H1 (cell line): ENCODE measurements around the gene TMEM253. TPM values are rescaled to one million over a fixed set of nuclear protein-coding genes. Genes with fewer than 3 reads are reported as not detected.

Experiments used
- CTCF ChIA-PET: fragments of 300-600 bp; sonication (Branson Sonifier 250); formaldehyde crosslinking; loops from one replicate; lab custom pipeline; 2021; ENCODE audit not compliant: partially characterized antibody; lab: Charles Lee
- POLR2A ChIA-PET: fragments of 300-600 bp; sonication (Branson Sonifier 250); formaldehyde crosslinking; loops from one replicate; lab custom pipeline; 2021; ENCODE audit warnings: inconsistent platforms; ENCODE audit not compliant: partially characterized antibody; lab: Charles Lee
- DNase-seq, 2 experiments: peaks; one replicate each; pipeline versions ENCODE4 v3.0.0 to v3.0.0-alpha.2; 2010 to 2022; ENCODE audit warnings: low spot score in 2 of 2, low read depth in 1 of 2, mixed read lengths in 1 of 2
- FAIRE-seq: peaks from 2 replicates; lab custom pipeline; 2011; peaks lifted over from hg19 to GRCh38; lab: Jason Lieb, UNC
- H2AFZ ChIP-seq: 2 replicates; pipeline ENCODE4 v1.8.1; 2012; ENCODE audit warnings: low read length, inconsistent platforms
- H2AK5ac ChIP-seq: 2 replicates; pipeline ENCODE4 v1.6.1; 2013; ENCODE audit warnings: low read depth, low read length
- H2BK120ac ChIP-seq: replicated peaks from 2 replicates; pipeline ENCODE3; 2013; ENCODE audit warnings: low read depth, low read length, inconsistent platforms
- H2BK12ac ChIP-seq: 2 replicates; pipeline ENCODE4 v1.6.1; 2013; ENCODE audit warnings: low read depth, low read length
- H2BK15ac ChIP-seq: 2 replicates; pipeline ENCODE4 v1.6.1; 2013; ENCODE audit warnings: low read length
- H2BK20ac ChIP-seq: 2 replicates; pipeline ENCODE4 v1.6.1; 2013; ENCODE audit warnings: low read length
- H2BK5ac ChIP-seq: 2 replicates; pipeline ENCODE4 v1.6.1; 2013; ENCODE audit warnings: low read depth, low read length
- H3K14ac ChIP-seq: 2 replicates; pipeline ENCODE4 v1.6.1; 2013; ENCODE audit warnings: inconsistent platforms; ENCODE audit not compliant: insufficient read length
- H3K18ac ChIP-seq: 2 replicates; pipeline ENCODE4 v1.6.1; 2013; ENCODE audit warnings: low read length; ENCODE audit errors: extremely low read depth
- H3K23ac ChIP-seq: 2 replicates; pipeline ENCODE4 v1.6.1; 2013; ENCODE audit warnings: inconsistent platforms; ENCODE audit not compliant: insufficient read length
- H3K23me2 ChIP-seq: 2 replicates; pipeline ENCODE4 v1.6.1; 2013; ENCODE audit warnings: low read depth, low read length
- H3K27ac ChIP-seq: 2 replicates; pipeline ENCODE4 v1.6.1; 2011; ENCODE audit warnings: low read depth, low read length, inconsistent platforms
- H3K27me3 ChIP-seq, 4 experiments: replicated peaks in 1 of 4; 1 replicate in 1 of 4; 2 replicates in 3 of 4; pipeline versions ENCODE4 v1.6.1 to v1.8.1; 2011 to 2013; ENCODE audit warnings: low read length in 3 of 4, mild to moderate bottlenecking in 3 of 4, inconsistent platforms in 2 of 4, mixed read lengths in 2 of 4, moderate library complexity in 1 of 4; ENCODE audit not compliant: control insufficient read depth in 3 of 4, insufficient read depth in 3 of 4; ENCODE audit errors: extremely low read depth in 1 of 4
- H3K36me3 ChIP-seq, 4 experiments: 2 replicates each; pipeline versions ENCODE4 v1.6.1 to v1.8.1; 2011 to 2013; ENCODE audit warnings: mild to moderate bottlenecking in 4 of 4, low read length in 3 of 4, moderate library complexity in 2 of 4, control low read depth in 1 of 4, inconsistent platforms in 1 of 4; ENCODE audit not compliant: insufficient read depth in 4 of 4, control insufficient read depth in 2 of 4
- H3K4ac ChIP-seq: replicated peaks from 2 replicates; pipeline ENCODE3; 2013; ENCODE audit warnings: low read length, low read depth, mixed read lengths, inconsistent platforms; ENCODE audit not compliant: insufficient read length
- H3K4me1 ChIP-seq, 4 experiments: replicated peaks in 1 of 4; 1 replicate in 1 of 4; 2 replicates in 3 of 4; pipeline versions ENCODE4 v1.6.1 to v1.8.1; 2011 to 2013; ENCODE audit warnings: low read length in 3 of 4, inconsistent platforms in 2 of 4, mixed read lengths in 1 of 4; ENCODE audit not compliant: insufficient read depth in 4 of 4, control insufficient read depth in 3 of 4
- H3K4me2 ChIP-seq, 2 experiments: 2 replicates each; pipeline versions ENCODE4 v1.6.1 to v1.8.1; 2011 to 2013; ENCODE audit warnings: low read depth in 2 of 2, low read length in 2 of 2, control low read depth in 1 of 2, inconsistent platforms in 1 of 2, mild to moderate bottlenecking in 1 of 2; ENCODE audit not compliant: insufficient read depth in 1 of 2
- H3K4me3 ChIP-seq, 4 experiments: fragments of 200-600, 300-600 bp in 1 of 4; sonication (generic), shearing (Covaris generic), sonication (Bioruptor Twin) in 1 of 4; 2 replicates each; pipeline versions ENCODE4 v1.5.1 to v1.8.1; 2011 to 2016; ENCODE audit warnings: low read length in 4 of 4, low read depth in 3 of 4, control low read depth in 2 of 4, inconsistent platforms in 2 of 4, mild to moderate bottlenecking in 2 of 4, mixed read lengths in 1 of 4, moderate library complexity in 1 of 4; ENCODE audit not compliant: insufficient read depth in 2 of 4; ENCODE audit errors: extremely low read depth in 1 of 4
- H3K56ac ChIP-seq: replicated peaks from 2 replicates; pipeline ENCODE3; 2013; ENCODE audit warnings: low read depth, mild to moderate bottlenecking, mixed read lengths, low read length, inconsistent platforms; ENCODE audit not compliant: insufficient read length
- H3K79me1 ChIP-seq: 2 replicates; pipeline ENCODE4 v1.6.1; 2013; ENCODE audit warnings: low read depth, low read length, control low read depth
- H3K79me2 ChIP-seq, 2 experiments: 2 replicates each; pipeline versions ENCODE4 v1.6.1 to v1.8.1; 2012 to 2013; ENCODE audit warnings: low read length in 2 of 2, mild to moderate bottlenecking in 2 of 2, inconsistent platforms in 1 of 2; ENCODE audit not compliant: insufficient read depth in 2 of 2, control insufficient read depth in 1 of 2
- H3K9ac ChIP-seq, 4 experiments: replicated peaks in 1 of 4; 1 replicate in 1 of 4; 2 replicates in 3 of 4; pipeline versions ENCODE4 v1.6.1 to v1.8.1; 2011 to 2013; ENCODE audit warnings: low read depth in 3 of 4, low read length in 3 of 4, control low read depth in 2 of 4, mild to moderate bottlenecking in 2 of 4, moderate library complexity in 2 of 4, inconsistent platforms in 1 of 4; ENCODE audit errors: extremely low read depth in 1 of 4
- H3K9me3 ChIP-seq, 2 experiments: 2 replicates each; pipeline versions ENCODE4 v1.6.1 to v1.8.1; 2012 to 2013; ENCODE audit warnings: mild to moderate bottlenecking in 2 of 2, moderate library complexity in 2 of 2, control low read depth in 1 of 2, inconsistent platforms in 1 of 2, low read depth in 1 of 2, low read length in 1 of 2, mixed read lengths in 1 of 2; ENCODE audit not compliant: insufficient read depth in 2 of 2
- H4K20me1 ChIP-seq, 2 experiments: replicated peaks in 1 of 2; 2 replicates each; pipeline versions ENCODE3 to v1.8.1; 2011 to 2013; ENCODE audit warnings: inconsistent platforms in 2 of 2, low read length in 2 of 2, mild to moderate bottlenecking in 1 of 2; ENCODE audit not compliant: insufficient read depth in 2 of 2, control insufficient read depth in 1 of 2
- H4K5ac ChIP-seq: 2 replicates; pipeline ENCODE4 v1.6.1; 2013; ENCODE audit warnings: low read length, low read depth, mixed read lengths, inconsistent platforms; ENCODE audit not compliant: insufficient read length
- H4K8ac ChIP-seq: 2 replicates; pipeline ENCODE4 v1.8.0; 2013; ENCODE audit warnings: mild to moderate bottlenecking, moderate library complexity, low read length, inconsistent platforms; ENCODE audit not compliant: insufficient read depth; ENCODE audit errors: extremely low read depth
- H4K91ac ChIP-seq: replicated peaks from 2 replicates; pipeline ENCODE3; 2013; ENCODE audit warnings: low read length, mixed read lengths, inconsistent platforms; ENCODE audit not compliant: insufficient read length
- BCL11A ChIP-seq, 2 experiments: IDR thresholded peaks; one replicate each; pipeline ENCODE4 v1.6.1; 2011; ENCODE audit warnings: low read depth in 2 of 2, low read length in 2 of 2, mild to moderate bottlenecking in 2 of 2
- BRCA1 ChIP-seq: IDR thresholded peaks from 2 replicates; pipeline ENCODE4 v1.6.1; 2012; ENCODE audit warnings: low read depth, low read length, improper control_type of control experiment
- CEBPB ChIP-seq: IDR thresholded peaks from 2 replicates; pipeline ENCODE4 v1.6.1; 2012; ENCODE audit warnings: low read depth, low read length
- CREB1 ChIP-seq: IDR thresholded peaks from 2 replicates; pipeline ENCODE4 v1.6.1; 2012; ENCODE audit warnings: inconsistent platforms
- CTBP2 ChIP-seq: IDR thresholded peaks from 2 replicates; pipeline ENCODE4 v1.7.0; 2011; ENCODE audit warnings: borderline replicate concordance, mild to moderate bottlenecking, moderate library complexity, mixed read lengths, low read length; ENCODE audit not compliant: insufficient read depth, insufficient read length
- EZH2 ChIP-seq: fragments of 200-600 bp; sonication (generic); IDR thresholded peaks from 2 replicates; pipeline ENCODE4 v1.7.1; 2012; ENCODE audit warnings: low read depth, mild to moderate bottlenecking, moderate library complexity, low read length, inconsistent platforms; ENCODE audit not compliant: severe bottlenecking
- GTF2F1 ChIP-seq: IDR thresholded peaks from 2 replicates; pipeline ENCODE4 v1.6.1; 2012; ENCODE audit warnings: low read depth, low read length, improper control_type of control experiment, borderline replicate concordance
- KDM1A ChIP-seq: fragments of 200-600, 300-600 bp; sonication (generic); IDR thresholded peaks from 2 replicates; pipeline ENCODE4 v1.7.1; 2016; ENCODE audit warnings: mild to moderate bottlenecking, low read length, borderline replicate concordance
- KDM5A ChIP-seq: fragments of 200-600 bp; IDR thresholded peaks from 2 replicates; pipeline ENCODE4 v1.7.1; 2012; ENCODE audit warnings: mild to moderate bottlenecking, low read length, inconsistent platforms, mixed read lengths
- MAX ChIP-seq: IDR thresholded peaks from 2 replicates; pipeline ENCODE4 v1.6.1; 2012; ENCODE audit warnings: inconsistent platforms
- NANOG ChIP-seq: IDR thresholded peaks from 2 replicates; pipeline ENCODE4 v1.6.1; 2011; ENCODE audit warnings: low read length, low read depth, mild to moderate bottlenecking, inconsistent platforms; ENCODE audit not compliant: insufficient read depth, poor library complexity, severe bottlenecking
- NRF1 ChIP-seq: IDR thresholded peaks from 2 replicates; pipeline ENCODE4 v1.6.1; 2011; ENCODE audit warnings: mild to moderate bottlenecking, low read depth, low read length, improper control_type of control experiment
- RBBP5 ChIP-seq: IDR thresholded peaks from 2 replicates; pipeline ENCODE4 v1.7.1; 2012; ENCODE audit warnings: low read depth, mild to moderate bottlenecking, inconsistent platforms, low read length, moderate library complexity, borderline replicate concordance
- SP4 ChIP-seq: IDR thresholded peaks from 2 replicates; pipeline ENCODE4 v1.6.1; 2012; ENCODE audit warnings: low read length, inconsistent platforms
- ZNF274 ChIP-seq: IDR thresholded peaks from 2 replicates; pipeline ENCODE4 v1.7.0; 2012; ENCODE audit warnings: low read length, borderline replicate concordance; ENCODE audit errors: extremely low read depth
- WGBS, 2 experiments: shearing (Covaris generic) in 1 of 2; methylation state at CpG; one replicate each; pipeline versions ENCODE4 v1.1.6 to v1.1.7; 2013 to 2015; ENCODE audit warnings: low lambda C conversion rate in 2 of 2, mixed read lengths in 2 of 2, inconsistent platforms in 1 of 2, low coverage in 1 of 2, missing lambda C conversion rate in 1 of 2; ENCODE audit not compliant: insufficient replicate concordance in 2 of 2, insufficient coverage in 1 of 2, insufficient read length in 1 of 2; ENCODE audit errors: extremely low coverage in 1 of 2, missing lambda C conversion rate in 1 of 2; 5-methylcytosine and 5-hydroxymethylcytosine counted together
- polyA plus RNA-seq, 7 experiments: library from polyadenylated mRNA; depleted of rRNA in 3 of 7; stranded (reverse) in 5 of 7; unstranded in 2 of 7; fragments of >200 nt in 5 of 7; fragments of 200-250 nt in 2 of 7; gene quantifications; 1 replicate in 5 of 7; 2 replicates in 1 of 7; 4 replicates in 1 of 7; pipeline versions ENCODE4 v1.2.1 to v1.2.3, GENCODE V29; 2011 to 2013; ENCODE audit warnings: missing spikeins in 2 of 7, mixed read lengths in 2 of 7
- total RNA-seq: library from RNA; stranded (reverse); fragmentation: NEBNext Ultra II Directional; extraction: Animal tissue kit (Norgen Biotek cat#: 25700); gene quantifications from 2 replicates; pipeline ENCODE4 v1.2.1, GENCODE V29; 2021

TMEM253 gene
- total and polyA plus RNA-seq, 2 of the 8 experiments (the other 6 are each of a cell fraction or from before 2014, with no cell fraction given): 1.9 to 2.2 TPM

GRCh38 chr14:21133901-21134300 lies 33.0 kb downstream of the TMEM253 start:
- DNase-seq (no peak), FAIRE-seq (peak; percentile 66)
- CTCF ChIA-PET: interaction anchor here (1.2 kb wide), 1 partner anchor 119 kb away, joined by 3 read pairs; no protein-coding TSS in a partner anchor
- Histone ChIP-seq H3K27me3 (peaks cover 0 to 1% (median 0%) of the 10 kb centered on the region in 4 experiments; a peak in 1 of 7 replicates), H2BK20ac (no peak overlapping the region), H4K20me1 (no peaks in the 10 kb centered on the region), H3K4me3 (no peak overlapping the region), H3K23ac (no peak overlapping the region), H3K4me1 (peaks cover 0 to 3% (median 0%) of the 10 kb centered on the region in 4 experiments; a peak in 5 of 7 replicates), H3K79me2 (no peaks in the 10 kb centered on the region), H2BK12ac (no peak overlapping the region), H4K91ac (no peak overlapping the region), H3K9ac (no peak overlapping the region), H2BK15ac (no peak overlapping the region), H3K27ac (no peak overlapping the region), H3K79me1 (no peaks in the 10 kb centered on the region), H3K18ac (no peak overlapping the region), H2AFZ (no peak overlapping the region), H4K5ac (no peak overlapping the region), H3K14ac (no peak overlapping the region), H2BK120ac (no peak overlapping the region), H4K8ac (no peak overlapping the region), H3K4me2 (0 out of 4 replicates have a peak overlapping the region, but pooled peaks of 1 of the 2 experiments have one; percentile 2), H3K56ac (no peak overlapping the region), H3K9me3 (no peaks in the 10 kb centered on the region), H3K4ac (no peak overlapping the region), H3K36me3 (no peaks in the 10 kb centered on the region), H3K23me2 (no peaks in the 10 kb centered on the region), H2AK5ac (no peak overlapping the region), H2BK5ac (no peak overlapping the region)
- 47 to 100% methylated on average over 1 of the region's 1 CpG for WGBS, 2 experiments
- POLR2A ChIA-PET: no interaction called here
- no peak for TF ChIP-seq RBBP5
- no peak for TF ChIP-seq CREB1
- TF ChIP-seq NANOG: no peak
- TF ChIP-seq SP4: no peak
- no peak for TF ChIP-seq CTBP2
- no peak for TF ChIP-seq MAX
- no peak for TF ChIP-seq EZH2
- no peak for TF ChIP-seq ZNF274
- TF ChIP-seq KDM5A: no peak
- TF ChIP-seq BRCA1: no peak
- no peak for TF ChIP-seq CEBPB
- no peak for TF ChIP-seq NRF1
- TF ChIP-seq KDM1A: no peak
- TF ChIP-seq GTF2F1: no peak
- TF ChIP-seq BCL11A (IDR thresholded peaks at IDR 0.05; ENCODE audit: low read depth in 2 of 2, low read length in 2 of 2): no peak
